Stimulated activated CD4-positive, alpha-beta T cell treated with anti-CD3 and anti-CD28 coated beads, TNF-alpha, amount 100 ng/mL, for 4 hours (primary cell): ENCODE measurements around the gene SNRNP25.
A peak's percentile ranks its signal among the peaks of the same experiment; 100 is the strongest.
"Not testable (repeated sequence)": the region's sequence is repeated elsewhere in the genome, so short reads cannot be mapped to it uniquely, and the experiment has no call there.

Source experiments
- DNase-seq, 3 experiments: peaks; one replicate each; pipeline ENCODE4 v3.0.0-alpha.2; 2020; ENCODE audit warnings: low read depth in 3 of 3

The SNRNP25 gene

GRCh38 chr16:53346-54236, at the start of gene SNRNP25, which contains the start of gene POLR3K:
Gene SNRNP25, plus strand, starts transcription at chr16:53828. Its CDS starts 189 bp downstream, at chr16:54017.
Gene POLR3K, minus strand, starts transcription at chr16:53608. Its CDS starts 22 bp downstream, at chr16:53586.
- peak; percentile 95 to 97 (median 96) for DNase-seq

- DNase-seq = no peak
These were observed 43.5 kb upstream of the SNRNP25 start for GRCh38 chr16:9903-10665.

- DNase-seq = peak; percentile 64 to 78 (median 78)
These were observed 42.9 kb upstream of the SNRNP25 start for GRCh38 chr16:10772-11171.

- not testable (repeated sequence) for DNase-seq
These were observed 36.4 kb upstream of the SNRNP25 start for GRCh38 chr16:17062-17765.

- not testable (repeated sequence) for DNase-seq
These were observed 32.7 kb upstream of the SNRNP25 start for GRCh38 chr16:20886-21285.

GRCh38 chr16:24151-24550, 29.5 kb upstream of the SNRNP25 start:
- not testable (repeated sequence) for DNase-seq

GRCh38 chr16:25926-26348, 27.7 kb upstream of the SNRNP25 start:
- DNase-seq = not testable (repeated sequence)

- not testable (repeated sequence) for DNase-seq
These were observed 23.0 kb upstream of the SNRNP25 start for GRCh38 chr16:30627-31026.

- not testable (repeated sequence) for DNase-seq
These were observed 20.3 kb upstream of the SNRNP25 start for GRCh38 chr16:33154-33876.

GRCh38 chr16:33877-34647, 19.6 kb upstream of the SNRNP25 start:
- no peak for DNase-seq

GRCh38 chr16:34648-34987, 19.0 kb upstream of the SNRNP25 start:
- DNase-seq = no peak

- DNase-seq = no peak
These were observed 18.5 kb upstream of the SNRNP25 start for GRCh38 chr16:35011-35677.

- DNase-seq = no peak
These were observed 17.8 kb upstream of the SNRNP25 start for GRCh38 chr16:35678-36305.

- no peak for DNase-seq
These were observed 17.2 kb upstream of the SNRNP25 start for GRCh38 chr16:36336-36984.

- no peak for DNase-seq
These were observed 16.1 kb upstream of the SNRNP25 start for GRCh38 chr16:37511-37910.

GRCh38 chr16:38206-38605, 15.4 kb upstream of the SNRNP25 start:
- not testable (repeated sequence) for DNase-seq

GRCh38 chr16:38941-39892, 14.4 kb upstream of the SNRNP25 start:
- peak in 1 of 3 experiments; percentile 9 for DNase-seq
